ENCODE measurements around the gene NOSIP. TPM values are rescaled to one million over a fixed set of nuclear protein-coding genes. Genes with fewer than 3 reads are reported as not detected.

Gene NOSIP
- total and polyA plus RNA-seq, 11 donors = 37.3 to 91.3 (median 49.0) TPM

GRCh38 chr19:49534632-49535385 lies 45.5 kb downstream of the NOSIP start:
- intact Hi-C loops (cut with DNase I) = no loop called here
- ATAC-seq (no peak), DNase-seq (no peak)
- H3K4me3 ChIP-seq = peak overlapping the region in 5 of 12 donors; percentile 52 to 69 (median 60)
- no peaks in the 10 kb centered on the region for H3K9me3 ChIP-seq
- H3K4me1 ChIP-seq = peaks cover 0 to 36% (median 11%) of the 10 kb centered on the region in 12 donors
- peaks cover 0 to 69% (median 8%) of the 10 kb centered on the region in 9 donors for H3K36me3 ChIP-seq
- H3K27me3 ChIP-seq = no peaks in the 10 kb centered on the region
- TF ChIP-seq POLR2A (IDR thresholded peaks at IDR 0.05) = no peak
- no peak for TF ChIP-seq CTCF (IDR thresholded peaks at IDR 0.05)
- 68 to 87% (median 84%) methylated on average over 8 of the region's 8 CpGs for WGBS, 4 donors
- H3K27ac ChIP-seq = peak overlapping the region in 1 of 12 donors; percentile 27

- H3K27me3 ChIP-seq = no peaks in the 10 kb centered on the region
- DNase-seq (peak; percentile 77 to 87 (median 78)), ATAC-seq (peak; percentile 78 to 95 (median 94))
- H3K4me3 ChIP-seq = peak overlapping the region; percentile 28 to 70 (median 57)
- H3K9me3 ChIP-seq = no peaks in the 10 kb centered on the region
- TF ChIP-seq POLR2A (IDR thresholded peaks at IDR 0.05) = no peak
- peak in 5 of 12 donors; percentile 12 to 38 (median 30) for TF ChIP-seq CTCF (IDR thresholded peaks at IDR 0.05)
- 2 to 3% (median 2%) methylated on average over 55 to 87 of the region's 87 CpGs for WGBS, 4 donors
- intact Hi-C loops (cut with DNase I) = no loop called here
- H3K36me3 ChIP-seq = peaks cover 0 to 64% (median 8%) of the 10 kb centered on the region in 9 donors
- peaks cover 0 to 36% (median 11%) of the 10 kb centered on the region in 12 donors for H3K4me1 ChIP-seq
- peak overlapping the region in 3 of 12 donors; percentile 4 to 36 (median 27) for H3K27ac ChIP-seq
Measured at GRCh38 chr19:49533551-49534488, 46.5 kb downstream of the NOSIP start.

- ATAC-seq = no peak
- no peak overlapping the region for H3K27ac ChIP-seq
- 91 to 95% (median 93%) methylated on average over 7 of the region's 7 CpGs for WGBS, 4 donors
- no peak overlapping the region for H3K4me3 ChIP-seq
- H3K36me3 ChIP-seq = peaks cover 0 to 52% (median 0%) of the 10 kb centered on the region in 9 donors
- H3K27me3 ChIP-seq = no peaks in the 10 kb centered on the region
- no peak for TF ChIP-seq POLR2A (IDR thresholded peaks at IDR 0.05)
- no peak for TF ChIP-seq CTCF (IDR thresholded peaks at IDR 0.05)
- DNase-seq = no peak
- intact Hi-C loops (cut with DNase I) = no loop called here
- H3K4me1 ChIP-seq = peaks cover 0 to 39% (median 13%) of the 10 kb centered on the region in 12 donors
- no peaks in the 10 kb centered on the region for H3K9me3 ChIP-seq
Measured at GRCh38 chr19:49530708-49531107, 49.6 kb downstream of the NOSIP start.
